Caco-2 (cell line): ENCODE measurements around the gene PAM16. TPM values are rescaled to one million over a fixed set of nuclear protein-coding genes. Genes with fewer than 3 reads are reported as not detected.

Source experiments
- BruUV-seq: library from RNA; stranded (reverse); fragments of 400-500 nt; replicated peaks from 2 replicates; lab custom pipeline; 2021; lab: Mats Ljungman, UMichigan
- CTCF ChIA-PET: fragments of 300-600 bp; sonication (Branson Sonifier 250); formaldehyde crosslinking; loops from one replicate; lab custom pipeline; 2022; ENCODE audit warnings: antibody characterized with exemption; lab: Charles Lee
- POLR2A ChIA-PET: fragments of 300-600 bp; sonication (Branson Sonifier 250); formaldehyde crosslinking; loops from one replicate; lab custom pipeline; 2022; ENCODE audit warnings: antibody characterized with exemption; lab: Charles Lee
- DNase-seq, 2 experiments: peaks; one replicate each; pipeline versions ENCODE4 v3.0.0 to v3.0.0-alpha.2; 2020 to 2022
- H3K27me3 ChIP-seq: replicated peaks from 2 replicates; pipeline ENCODE4 v1.6.0; 2011; ENCODE audit warnings: low read length; ENCODE audit not compliant: control insufficient read depth, insufficient read depth
- H3K36me3 ChIP-seq: 2 replicates; pipeline ENCODE4 v1.5.1; 2011; ENCODE audit warnings: low read length; ENCODE audit not compliant: control insufficient read depth, insufficient read depth
- H3K4me1 ChIP-seq: fragments of 250-450 bp; sonication (Bioruptor Pico); 2 replicates; pipeline ENCODE4 v1.5.1; 2020; ENCODE audit warnings: mild to moderate bottlenecking
- H3K4me3 ChIP-seq: 2 replicates; pipeline ENCODE4 v1.5.1; 2011; ENCODE audit warnings: low read depth, mild to moderate bottlenecking, control low read depth, low read length
- H3K9me3 ChIP-seq: fragments of 250-450 bp; sonication (Bioruptor Pico); 2 replicates; pipeline ENCODE4 v1.5.1; 2020; ENCODE audit warnings: mild to moderate bottlenecking, moderate library complexity
- H3K27ac Mint-ChIP-seq: one replicate; pipeline ENCODE4 v1.8.0; 2022; ENCODE audit warnings: mixed read lengths; ENCODE audit not compliant: unreplicated experiment
- H3K27me3 Mint-ChIP-seq: one replicate; pipeline ENCODE4 v1.8.0; 2022; ENCODE audit warnings: mixed read lengths; ENCODE audit not compliant: insufficient read depth, unreplicated experiment
- H3K36me3 Mint-ChIP-seq: one replicate; pipeline ENCODE4 v1.8.0; 2022; ENCODE audit warnings: mild to moderate bottlenecking, mixed read lengths; ENCODE audit not compliant: insufficient read depth, unreplicated experiment
- H3K4me1 Mint-ChIP-seq: one replicate; pipeline ENCODE4 v1.8.0; 2022; ENCODE audit warnings: low read depth, mixed read lengths; ENCODE audit not compliant: unreplicated experiment
- H3K4me3 Mint-ChIP-seq: one replicate; pipeline ENCODE4 v1.8.0; 2022; ENCODE audit warnings: mild to moderate bottlenecking, moderate library complexity, mixed read lengths; ENCODE audit not compliant: unreplicated experiment
- H3K9me3 Mint-ChIP-seq: one replicate; pipeline ENCODE4 v1.8.0; 2022; ENCODE audit warnings: mixed read lengths; ENCODE audit not compliant: unreplicated experiment
- CTCF ChIP-seq, 2 experiments: fragments of 200-600 bp in 1 of 2; IDR thresholded peaks; 1 replicate in 1 of 2; 2 replicates in 1 of 2; pipeline versions ENCODE4 v1.5.1 to v1.8.0; 2011 to 2022; ENCODE audit warnings: antibody characterized with exemption in 1 of 2, control low read depth in 1 of 2, inconsistent platforms in 1 of 2, low read depth in 1 of 2, low read length in 1 of 2, mild to moderate bottlenecking in 1 of 2, moderate library complexity in 1 of 2; ENCODE audit not compliant: insufficient read depth in 1 of 2, severe bottlenecking in 1 of 2, unreplicated experiment in 1 of 2
- intact Hi-C: fragments of 100-400 bp; cut with micrococcal nuclease; formaldehyde crosslinking; loops from one replicate; pipeline ENCODE4 v1.10.0; 2022; ENCODE audit not compliant: unreplicated experiment
- total RNA-seq: library from RNA; stranded (reverse); gene quantifications from 2 replicates; pipeline ENCODE4 v1.2.3, GENCODE V29; 2022

PAM16 gene
- total RNA-seq, 1 experiment from 2014 or later: 74.1 TPM

GRCh38 chr16:4388271-4389021 is 37.3 kb upstream of the PAM16 start:
- CTCF ChIA-PET: interaction anchor here (0.7 to 1.5 kb wide), 2 partner anchors 15 to 19 kb away, joined by 3 read pairs; no protein-coding TSS in a partner anchor
- Histone ChIP-seq H3K27me3 (no peaks in the 10 kb centered on the region), H3K9me3 (no peaks in the 10 kb centered on the region), H3K4me1 (peaks cover 13% of the 10 kb centered on the region), H3K36me3 (no peaks in the 10 kb centered on the region), H3K4me3 (no peak overlapping the region)
- no peaks in the 10 kb centered on the region for H3K27me3 Mint-ChIP-seq
- intact Hi-C loops: no loop called here
- peaks cover 7% of the 10 kb centered on the region for H3K36me3 Mint-ChIP-seq
- POLR2A ChIA-PET: no interaction called here
- no peak overlapping the region for H3K27ac Mint-ChIP-seq
- no peak overlapping the region for H3K4me3 Mint-ChIP-seq
- no peaks in the 10 kb centered on the region for H3K9me3 Mint-ChIP-seq
- peak; percentile 35 to 73 for DNase-seq
- no TSS peak for BruUV-seq
- H3K4me1 Mint-ChIP-seq: no peaks in the 10 kb centered on the region
- TF ChIP-seq CTCF (IDR thresholded peaks at IDR 0.05; ENCODE audit: insufficient read depth in 1 of 2, low read depth in 1 of 2, low read length in 1 of 2, severe bottlenecking in 1 of 2, unreplicated experiment in 1 of 2): no peak

- CTCF ChIA-PET: interaction anchor here (0.7 to 1.5 kb wide), 2 partner anchors 15 to 18 kb away, joined by 3 read pairs; no protein-coding TSS in a partner anchor
- Histone ChIP-seq H3K27me3 (no peaks in the 10 kb centered on the region), H3K4me3 (no peak overlapping the region), H3K9me3 (no peaks in the 10 kb centered on the region), H3K36me3 (no peaks in the 10 kb centered on the region), H3K4me1 (peaks cover 13% of the 10 kb centered on the region)
- intact Hi-C loops: no loop called here
- Mint-ChIP-seq H3K9me3 (no peaks in the 10 kb centered on the region), H3K27me3 (no peaks in the 10 kb centered on the region), H3K36me3 (peaks cover 13% of the 10 kb centered on the region), H3K4me3 (no peak overlapping the region), H3K4me1 (no peaks in the 10 kb centered on the region), H3K27ac (no peak overlapping the region)
- DNase-seq: no peak
- no peak for TF ChIP-seq CTCF (IDR thresholded peaks at IDR 0.05; ENCODE audit: insufficient read depth in 1 of 2, low read depth in 1 of 2, low read length in 1 of 2, severe bottlenecking in 1 of 2, unreplicated experiment in 1 of 2)
- POLR2A ChIA-PET: no interaction called here
- no TSS peak for BruUV-seq
Observed at GRCh38 chr16:4387781-4388180, 36.7 kb upstream of the PAM16 start.

- intact Hi-C loops: no loop called here
- Histone ChIP-seq H3K4me1 (peaks cover 13% of the 10 kb centered on the region), H3K36me3 (no peaks in the 10 kb centered on the region), H3K9me3 (no peaks in the 10 kb centered on the region), H3K4me3 (no peak overlapping the region), H3K27me3 (no peaks in the 10 kb centered on the region)
- Mint-ChIP-seq H3K27me3 (no peaks in the 10 kb centered on the region), H3K9me3 (no peaks in the 10 kb centered on the region), H3K27ac (no peak overlapping the region), H3K36me3 (peaks cover 14% of the 10 kb centered on the region), H3K4me3 (no peak overlapping the region), H3K4me1 (no peaks in the 10 kb centered on the region)
- DNase-seq: no peak
- no TSS peak for BruUV-seq
- ChIA-PET CTCF (no interaction called here), POLR2A (no interaction called here)
- TF ChIP-seq CTCF (IDR thresholded peaks at IDR 0.05; ENCODE audit: insufficient read depth in 1 of 2, low read depth in 1 of 2, low read length in 1 of 2, severe bottlenecking in 1 of 2, unreplicated experiment in 1 of 2): no peak
Observed at GRCh38 chr16:4386951-4387565, 35.9 kb upstream of the PAM16 start.
